ENCODE measurements around the gene BNIP3.

GRCh38 chr10:131934769-131935168 lies 47.0 kb downstream of the BNIP3 start:
- TF ChIP-seq EZH2 (IDR thresholded peaks at IDR 0.05; ENCODE audit: insufficient read depth, low read length): no peak
- TF ChIP-seq CTCF (IDR thresholded peaks at IDR 0.05; ENCODE audit: insufficient read depth, low read depth, low read length): no peak

Measured in astrocyte (in vitro differentiated cells and primary cell).